Activated CD8-positive, alpha-beta T cell treated with anti-CD3 and anti-CD28 coated beads for 36 hours (primary cell): ENCODE measurements around the gene PKD1L1. TPM values are rescaled to one million over a fixed set of nuclear protein-coding genes. Genes with fewer than 3 reads are reported as not detected.
A peak's percentile ranks its signal among the peaks of the same experiment; 100 is the strongest.

ENCODE experiments used
- ATAC-seq: fragments of 200-7000 bp; cut with Tn5 transposase; one replicate; pipeline ENCODE4 v1.10.0; 2021; ENCODE audit warnings: mild to moderate bottlenecking, moderate library complexity
- CTCF ChIA-PET: fragments of 350-600 bp; sonication (Branson Sonifier 250); formaldehyde crosslinking; loops from one replicate; lab custom pipeline; 2021; ENCODE audit warnings: antibody characterized with exemption; lab: Charles Lee
- POLR2A ChIA-PET: fragments of 350-600 bp; sonication (Branson Sonifier 250); formaldehyde crosslinking; loops from one replicate; lab custom pipeline; 2021; ENCODE audit warnings: antibody characterized with exemption; lab: Charles Lee
- DNase-seq: peaks from one replicate; pipeline ENCODE4 v3.0.0-alpha.2; 2020
- H3K27ac Mint-ChIP-seq: one replicate; pipeline ENCODE4 v1.8.0; 2021; ENCODE audit warnings: mild to moderate bottlenecking, mixed read lengths
- H3K27me3 Mint-ChIP-seq: one replicate; pipeline ENCODE4 v1.8.0; 2021; ENCODE audit warnings: mixed read lengths
- H3K36me3 Mint-ChIP-seq: one replicate; pipeline ENCODE4 v1.8.0; 2021; ENCODE audit warnings: low read depth, mixed read lengths
- H3K4me1 Mint-ChIP-seq: one replicate; pipeline ENCODE4 v1.8.0; 2021; ENCODE audit warnings: low read depth, mixed read lengths
- H3K4me3 Mint-ChIP-seq: one replicate; pipeline ENCODE4 v1.8.0; 2021; ENCODE audit warnings: mild to moderate bottlenecking, moderate library complexity, mixed read lengths
- H3K9me3 Mint-ChIP-seq: one replicate; pipeline ENCODE4 v1.8.0; 2021; ENCODE audit warnings: mixed read lengths
- CTCF ChIP-seq: fragments of 200-600 bp; IDR thresholded peaks from one replicate; pipeline ENCODE4 v1.8.0; 2022; ENCODE audit warnings: antibody characterized with exemption, mild to moderate bottlenecking
- intact Hi-C: fragments of 100-400 bp; cut with micrococcal nuclease; formaldehyde crosslinking; loops from one replicate; pipeline ENCODE4 v1.10.0; 2022
- total RNA-seq, 2 experiments: library from RNA; stranded (reverse); gene quantifications; one replicate each; pipeline ENCODE4 v1.2.3, GENCODE V29; 2021

Gene PKD1L1
- total RNA-seq, 2 experiments from 2014 or later, result 0.09 to 0.20 TPM

DNA sequence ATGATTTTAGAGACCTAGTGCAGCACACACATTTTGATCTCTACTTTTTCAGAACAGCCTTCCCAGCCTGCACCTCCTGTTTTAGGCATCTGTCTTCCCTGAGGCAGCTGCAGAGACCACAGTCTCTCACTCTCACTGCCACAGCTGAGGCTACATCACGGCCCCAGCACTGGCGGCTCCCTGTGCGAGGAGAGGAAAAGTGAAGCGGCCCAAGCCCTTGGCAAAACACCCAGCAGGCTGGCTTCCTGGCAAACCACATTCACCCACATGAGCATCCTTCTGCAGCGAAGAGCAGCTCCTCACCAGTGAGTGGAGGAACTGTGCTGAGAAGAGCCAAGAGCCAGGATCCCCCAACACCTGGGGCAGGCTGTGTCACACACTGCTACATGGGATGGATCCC is 17.2 kb upstream of the PKD1L1 start:
- POLR2A ChIA-PET, result interaction anchor here (1.5 kb wide), 2 partner anchors 13 to 145 kb away, joined by 3 to 5 read pairs; no protein-coding TSS in a partner anchor
- ATAC-seq (no peak), DNase-seq (no peak)
- CTCF ChIA-PET, result interaction anchor here (1.5 to 3.2 kb wide), 3 partner anchors 8 to 144 kb away, joined by 3 to 14 read pairs (median 11); no protein-coding TSS in a partner anchor
- H3K4me1 Mint-ChIP-seq, result peaks cover 13% of the 10 kb centered on the region
- no peaks in the 10 kb centered on the region for H3K27me3 Mint-ChIP-seq
- TF ChIP-seq CTCF, result no peak
- no peak overlapping the region for H3K4me3 Mint-ChIP-seq
- H3K27ac Mint-ChIP-seq, result no peak overlapping the region
- H3K36me3 Mint-ChIP-seq, result peaks cover 69% of the 10 kb centered on the region
- no peaks in the 10 kb centered on the region for H3K9me3 Mint-ChIP-seq
- intact Hi-C loops, result no loop called here

GRCh38 chr7:47962262-47962661 is 14.0 kb upstream of the PKD1L1 start:
- Mint-ChIP-seq H3K36me3 (peaks cover 60% of the 10 kb centered on the region), H3K4me3 (no peak overlapping the region), H3K4me1 (peaks cover 2% of the 10 kb centered on the region), H3K9me3 (no peaks in the 10 kb centered on the region), H3K27me3 (no peaks in the 10 kb centered on the region), H3K27ac (no peak overlapping the region)
- DNase-seq (no peak), ATAC-seq (no peak)
- POLR2A ChIA-PET, result interaction anchor here (1.7 kb wide), 1 partner anchor 11 kb away, joined by 4 read pairs; no protein-coding TSS in a partner anchor
- TF ChIP-seq CTCF, result no peak
- intact Hi-C loops, result no loop called here
- CTCF ChIA-PET, result interaction anchor here (1.6 to 1.8 kb wide), 3 partner anchors 10 to 148 kb away, joined by 4 to 7 read pairs (median 6); no protein-coding TSS in a partner anchor

DNA sequence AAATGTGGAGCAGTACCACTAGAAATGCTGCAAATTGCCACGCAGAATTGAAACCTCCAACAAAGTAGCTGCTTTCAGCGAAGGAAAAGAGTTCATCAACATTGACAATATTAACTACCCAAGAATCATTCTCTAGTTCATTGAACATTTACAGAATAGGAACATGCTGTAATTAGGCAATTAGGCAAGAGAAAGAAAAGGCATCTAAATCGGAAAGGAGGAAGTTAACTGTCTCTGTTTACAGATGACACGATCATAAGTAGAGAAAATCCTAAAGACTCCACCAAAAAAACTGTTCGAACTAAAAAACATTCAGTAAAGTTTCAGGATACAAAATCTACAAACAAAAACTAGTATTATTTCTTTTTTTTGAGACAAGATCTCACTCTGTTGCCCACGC is 8.9 kb upstream of the PKD1L1 start:
- no peak for ATAC-seq
- H3K4me3 Mint-ChIP-seq, result no peak overlapping the region
- ChIA-PET POLR2A (interaction anchor here (1.0 kb wide), 1 partner anchor 14 kb away, joined by 3 read pairs; no protein-coding TSS in a partner anchor), CTCF (interaction anchor here (1.0 to 2.4 kb wide), 5 partner anchors 12 to 198 kb away, joined by 3 to 6 read pairs (median 4); no protein-coding TSS in a partner anchor)
- H3K9me3 Mint-ChIP-seq, result no peaks in the 10 kb centered on the region
- no peak for DNase-seq
- intact Hi-C loops, result no loop called here
- H3K36me3 Mint-ChIP-seq, result peaks cover 38% of the 10 kb centered on the region
- no peak overlapping the region for H3K27ac Mint-ChIP-seq
- no peak for TF ChIP-seq CTCF
- no peaks in the 10 kb centered on the region for H3K27me3 Mint-ChIP-seq
- H3K4me1 Mint-ChIP-seq, result peaks cover 2% of the 10 kb centered on the region

DNA sequence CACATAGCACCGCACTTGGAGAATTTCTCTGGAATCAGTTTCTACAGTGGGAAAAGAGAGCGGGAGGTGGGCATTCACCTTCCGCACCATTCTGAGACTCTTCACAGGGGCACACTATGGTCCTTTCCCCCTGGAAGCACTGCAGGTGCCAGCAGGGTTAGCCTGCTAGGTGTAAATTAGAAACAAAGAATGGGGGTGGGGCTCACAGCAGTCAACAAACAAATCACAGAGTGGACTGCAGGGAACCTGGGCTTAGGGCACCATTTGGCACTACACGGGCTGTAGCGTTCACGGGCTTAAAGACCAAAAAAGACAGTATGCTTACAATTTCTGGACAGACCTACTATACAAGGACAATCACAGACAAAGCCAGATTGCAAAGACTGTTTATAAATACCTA is 8.0 kb upstream of the PKD1L1 start:
- Mint-ChIP-seq H3K27me3 (no peaks in the 10 kb centered on the region), H3K36me3 (peaks cover 31% of the 10 kb centered on the region), H3K9me3 (no peaks in the 10 kb centered on the region), H3K27ac (no peak overlapping the region), H3K4me3 (no peak overlapping the region), H3K4me1 (peaks cover 2% of the 10 kb centered on the region)
- ATAC-seq, result no peak
- ChIA-PET POLR2A (no interaction called here), CTCF (interaction anchor here (0.8 to 2.4 kb wide), 4 partner anchors 8 to 154 kb away, joined by 3 to 6 read pairs (median 4); no protein-coding TSS in a partner anchor)
- intact Hi-C loops, result no loop called here
- no peak for DNase-seq
- no peak for TF ChIP-seq CTCF

DNA sequence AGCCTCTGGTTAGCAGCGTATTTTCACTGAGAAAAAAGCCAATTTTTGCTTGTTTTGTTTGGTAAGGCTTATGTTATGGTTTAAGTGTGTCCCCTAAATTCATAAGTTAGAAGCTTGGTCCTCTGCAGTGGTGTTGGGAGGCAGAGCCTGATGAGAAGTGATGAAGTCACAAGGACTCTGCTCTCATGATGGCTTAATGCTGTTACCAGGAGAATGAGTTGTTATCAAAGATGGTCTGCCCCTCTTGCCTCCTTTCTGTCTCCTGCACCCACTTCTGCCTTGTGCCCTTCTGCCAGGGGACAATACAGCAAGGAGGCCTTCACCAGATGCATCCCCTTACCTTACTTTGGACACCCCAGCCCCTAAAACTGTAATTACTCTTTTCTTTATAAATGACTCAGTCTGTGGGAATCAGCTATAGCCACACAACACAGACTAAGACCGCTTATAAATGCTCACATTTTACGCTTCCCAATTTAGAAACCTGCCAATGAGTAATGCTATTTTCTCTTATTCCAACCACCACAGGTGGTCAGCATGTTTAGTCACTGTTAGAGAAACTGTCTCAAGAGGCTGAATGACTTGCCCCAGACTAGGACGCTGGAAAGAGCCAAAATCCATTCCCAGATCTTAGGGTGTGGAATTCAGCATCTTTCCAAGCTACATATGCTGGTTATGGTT is 6.1 kb upstream of the PKD1L1 start:
- Mint-ChIP-seq H3K9me3 (no peaks in the 10 kb centered on the region), H3K4me3 (no peak overlapping the region), H3K27ac (peak overlapping the region; percentile 57), H3K27me3 (no peaks in the 10 kb centered on the region), H3K4me1 (peaks cover 2% of the 10 kb centered on the region), H3K36me3 (peaks cover 25% of the 10 kb centered on the region)
- ChIA-PET POLR2A (no interaction called here), CTCF (no interaction called here)
- ATAC-seq (no peak), DNase-seq (no peak)
- no peak for TF ChIP-seq CTCF
- intact Hi-C loops, result no loop called here
